ENCODE results near the gene TKTL1. TPM values are rescaled to one million over a fixed set of nuclear protein-coding genes. Genes with fewer than 3 reads are reported as not detected.

TKTL1 gene
- total RNA-seq, 1 donor from 2014 or later: not detected

- Histone ChIP-seq H3K36me3 (ENCODE audit: control insufficient read depth, insufficient read depth, low read length) (peaks cover 5% of the 10 kb centered on the region), H3K27me3 (ENCODE audit: control insufficient read depth, insufficient read depth, low read length) (no peaks in the 10 kb centered on the region), H3K4me3 (ENCODE audit: low read depth, low read length) (no peak overlapping the region)
- DNase-seq (ENCODE audit: low read depth): no peak
- TF ChIP-seq CTCF (IDR thresholded peaks at IDR 0.05; ENCODE audit: insufficient read depth, low read length, poor library complexity, severe bottlenecking): no peak
Observed at GRCh38 chrX:154360155-154360713, 64.6 kb downstream of the TKTL1 start.

- Histone ChIP-seq H3K36me3 (ENCODE audit: control insufficient read depth, insufficient read depth, low read length) (peaks cover 6% of the 10 kb centered on the region), H3K4me3 (ENCODE audit: low read depth, low read length) (no peak overlapping the region), H3K27me3 (ENCODE audit: control insufficient read depth, insufficient read depth, low read length) (no peaks in the 10 kb centered on the region)
- no peak for TF ChIP-seq CTCF (IDR thresholded peaks at IDR 0.05; ENCODE audit: insufficient read depth, low read length, poor library complexity, severe bottlenecking)
- no peak for DNase-seq (ENCODE audit: low read depth)
Observed at GRCh38 chrX:154362085-154362742, 66.6 kb downstream of the TKTL1 start.

- TF ChIP-seq CTCF (IDR thresholded peaks at IDR 0.05; ENCODE audit: insufficient read depth, low read length, poor library complexity, severe bottlenecking): no peak
- Histone ChIP-seq H3K4me3 (ENCODE audit: low read depth, low read length) (no peak overlapping the region), H3K27me3 (ENCODE audit: control insufficient read depth, insufficient read depth, low read length) (no peaks in the 10 kb centered on the region), H3K36me3 (ENCODE audit: control insufficient read depth, insufficient read depth, low read length) (peaks cover 6% of the 10 kb centered on the region)
- no peak for DNase-seq (ENCODE audit: low read depth)
Observed at GRCh38 chrX:154363706-154364439, 68.3 kb downstream of the TKTL1 start.

GRCh38 chrX:154365052-154365600, 69.5 kb downstream of the TKTL1 start:
- no peak overlapping the region for H3K4me3 ChIP-seq (ENCODE audit: low read depth, low read length)
- TF ChIP-seq CTCF (IDR thresholded peaks at IDR 0.05; ENCODE audit: insufficient read depth, low read length, poor library complexity, severe bottlenecking): no peak
- no peak for DNase-seq (ENCODE audit: low read depth)
- H3K36me3 ChIP-seq (ENCODE audit: control insufficient read depth, insufficient read depth, low read length): peaks cover 5% of the 10 kb centered on the region
- H3K27me3 ChIP-seq (ENCODE audit: control insufficient read depth, insufficient read depth, low read length): no peaks in the 10 kb centered on the region

GRCh38 chrX:154365997-154366665, 70.5 kb downstream of the TKTL1 start:
- peaks cover 5% of the 10 kb centered on the region for H3K36me3 ChIP-seq (ENCODE audit: control insufficient read depth, insufficient read depth, low read length)
- no peaks in the 10 kb centered on the region for H3K27me3 ChIP-seq (ENCODE audit: control insufficient read depth, insufficient read depth, low read length)
- no peak for TF ChIP-seq CTCF (IDR thresholded peaks at IDR 0.05; ENCODE audit: insufficient read depth, low read length, poor library complexity, severe bottlenecking)
- no peak for DNase-seq (ENCODE audit: low read depth)
- no peak overlapping the region for H3K4me3 ChIP-seq (ENCODE audit: low read depth, low read length)
